Caco-2 (cell line): ENCODE data around the gene STK32B. TPM values are rescaled to one million over a fixed set of nuclear protein-coding genes. Genes with fewer than 3 reads are reported as not detected.

Experiments
- BruUV-seq: library from RNA; stranded (reverse); fragments of 400-500 nt; replicated peaks from 2 replicates; lab custom pipeline; 2021; lab: Mats Ljungman, UMichigan
- CTCF ChIA-PET: fragments of 300-600 bp; sonication (Branson Sonifier 250); formaldehyde crosslinking; loops from one replicate; lab custom pipeline; 2022; ENCODE audit warnings: antibody characterized with exemption; lab: Charles Lee
- POLR2A ChIA-PET: fragments of 300-600 bp; sonication (Branson Sonifier 250); formaldehyde crosslinking; loops from one replicate; lab custom pipeline; 2022; ENCODE audit warnings: antibody characterized with exemption; lab: Charles Lee
- DNase-seq, 2 experiments: peaks; one replicate each; pipeline versions ENCODE4 v3.0.0 to v3.0.0-alpha.2; 2020 to 2022
- H3K27me3 ChIP-seq: replicated peaks from 2 replicates; pipeline ENCODE4 v1.6.0; 2011; ENCODE audit warnings: low read length; ENCODE audit not compliant: control insufficient read depth, insufficient read depth
- H3K36me3 ChIP-seq: 2 replicates; pipeline ENCODE4 v1.5.1; 2011; ENCODE audit warnings: low read length; ENCODE audit not compliant: control insufficient read depth, insufficient read depth
- H3K4me1 ChIP-seq: fragments of 250-450 bp; sonication (Bioruptor Pico); 2 replicates; pipeline ENCODE4 v1.5.1; 2020; ENCODE audit warnings: mild to moderate bottlenecking
- H3K4me3 ChIP-seq: 2 replicates; pipeline ENCODE4 v1.5.1; 2011; ENCODE audit warnings: low read depth, mild to moderate bottlenecking, control low read depth, low read length
- H3K9me3 ChIP-seq: fragments of 250-450 bp; sonication (Bioruptor Pico); 2 replicates; pipeline ENCODE4 v1.5.1; 2020; ENCODE audit warnings: mild to moderate bottlenecking, moderate library complexity
- H3K27ac Mint-ChIP-seq: one replicate; pipeline ENCODE4 v1.8.0; 2022; ENCODE audit warnings: mixed read lengths; ENCODE audit not compliant: unreplicated experiment
- H3K27me3 Mint-ChIP-seq: one replicate; pipeline ENCODE4 v1.8.0; 2022; ENCODE audit warnings: mixed read lengths; ENCODE audit not compliant: insufficient read depth, unreplicated experiment
- H3K36me3 Mint-ChIP-seq: one replicate; pipeline ENCODE4 v1.8.0; 2022; ENCODE audit warnings: mild to moderate bottlenecking, mixed read lengths; ENCODE audit not compliant: insufficient read depth, unreplicated experiment
- H3K4me1 Mint-ChIP-seq: one replicate; pipeline ENCODE4 v1.8.0; 2022; ENCODE audit warnings: low read depth, mixed read lengths; ENCODE audit not compliant: unreplicated experiment
- H3K4me3 Mint-ChIP-seq: one replicate; pipeline ENCODE4 v1.8.0; 2022; ENCODE audit warnings: mild to moderate bottlenecking, moderate library complexity, mixed read lengths; ENCODE audit not compliant: unreplicated experiment
- H3K9me3 Mint-ChIP-seq: one replicate; pipeline ENCODE4 v1.8.0; 2022; ENCODE audit warnings: mixed read lengths; ENCODE audit not compliant: unreplicated experiment
- intact Hi-C: fragments of 100-400 bp; cut with micrococcal nuclease; formaldehyde crosslinking; loops from one replicate; pipeline ENCODE4 v1.10.0; 2022; ENCODE audit not compliant: unreplicated experiment
- total RNA-seq: library from RNA; stranded (reverse); gene quantifications from 2 replicates; pipeline ENCODE4 v1.2.3, GENCODE V29; 2022
- TF ChIP-seq, protein P1 (sequence below), 2 experiments: fragments of 200-600 bp in 1 of 2; IDR thresholded peaks; 1 replicate in 1 of 2; 2 replicates in 1 of 2; pipeline versions ENCODE4 v1.5.1 to v1.8.0; 2011 to 2022; ENCODE audit warnings: antibody characterized with exemption in 1 of 2, control low read depth in 1 of 2, inconsistent platforms in 1 of 2, low read depth in 1 of 2, low read length in 1 of 2, mild to moderate bottlenecking in 1 of 2, moderate library complexity in 1 of 2; ENCODE audit not compliant: insufficient read depth in 1 of 2, severe bottlenecking in 1 of 2, unreplicated experiment in 1 of 2

STK32B gene
- total RNA-seq, 1 experiment from 2014 or later = 11.2 TPM

DNA sequence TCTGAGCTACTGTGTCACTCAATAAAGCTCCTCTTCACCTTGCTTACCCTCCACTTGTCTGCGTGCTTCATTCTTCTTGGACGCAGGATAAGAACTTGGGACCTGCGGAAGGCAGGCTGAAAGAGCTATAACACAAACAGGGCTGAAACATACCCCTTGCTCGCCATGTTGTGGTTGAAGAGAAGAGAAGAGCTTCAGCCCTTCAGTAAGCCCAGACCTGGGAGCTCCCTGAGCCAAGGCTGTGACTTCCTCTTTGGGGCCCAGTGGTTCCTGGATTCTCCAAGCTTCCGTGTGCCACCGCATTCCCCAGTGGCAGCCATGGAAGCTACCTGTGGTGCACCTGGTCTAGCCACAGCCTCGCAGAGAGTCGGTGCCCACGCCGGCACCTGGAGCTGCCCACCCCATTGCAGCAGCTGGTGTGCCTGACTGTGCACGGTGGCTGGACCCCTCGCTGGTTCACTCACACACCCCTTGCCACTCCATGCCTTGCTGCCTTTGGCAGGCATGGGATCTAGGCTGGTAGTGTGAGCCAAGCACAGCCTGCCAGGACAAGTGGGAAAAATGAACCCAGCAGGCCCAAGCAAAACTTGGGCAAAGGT is 496.5 kb downstream of the STK32B start:
- Mint-ChIP-seq H3K36me3 (peaks cover under 1% of the 10 kb centered on the region), H3K4me3 (no peak overlapping the region), H3K9me3 (peaks cover 23% of the 10 kb centered on the region), H3K4me1 (no peaks in the 10 kb centered on the region), H3K27ac (no peak overlapping the region), H3K27me3 (peaks cover 3% of the 10 kb centered on the region)
- Histone ChIP-seq H3K36me3 (no peaks in the 10 kb centered on the region), H3K27me3 (no peaks in the 10 kb centered on the region), H3K4me1 (no peaks in the 10 kb centered on the region), H3K4me3 (no peak overlapping the region), H3K9me3 (no peaks in the 10 kb centered on the region)
- no TSS peak for BruUV-seq
- intact Hi-C loops = no loop called here
- TF ChIP-seq, protein P1, sequence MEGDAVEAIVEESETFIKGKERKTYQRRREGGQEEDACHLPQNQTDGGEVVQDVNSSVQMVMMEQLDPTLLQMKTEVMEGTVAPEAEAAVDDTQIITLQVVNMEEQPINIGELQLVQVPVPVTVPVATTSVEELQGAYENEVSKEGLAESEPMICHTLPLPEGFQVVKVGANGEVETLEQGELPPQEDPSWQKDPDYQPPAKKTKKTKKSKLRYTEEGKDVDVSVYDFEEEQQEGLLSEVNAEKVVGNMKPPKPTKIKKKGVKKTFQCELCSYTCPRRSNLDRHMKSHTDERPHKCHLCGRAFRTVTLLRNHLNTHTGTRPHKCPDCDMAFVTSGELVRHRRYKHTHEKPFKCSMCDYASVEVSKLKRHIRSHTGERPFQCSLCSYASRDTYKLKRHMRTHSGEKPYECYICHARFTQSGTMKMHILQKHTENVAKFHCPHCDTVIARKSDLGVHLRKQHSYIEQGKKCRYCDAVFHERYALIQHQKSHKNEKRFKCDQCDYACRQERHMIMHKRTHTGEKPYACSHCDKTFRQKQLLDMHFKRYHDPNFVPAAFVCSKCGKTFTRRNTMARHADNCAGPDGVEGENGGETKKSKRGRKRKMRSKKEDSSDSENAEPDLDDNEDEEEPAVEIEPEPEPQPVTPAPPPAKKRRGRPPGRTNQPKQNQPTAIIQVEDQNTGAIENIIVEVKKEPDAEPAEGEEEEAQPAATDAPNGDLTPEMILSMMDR (IDR thresholded peaks at IDR 0.05; ENCODE audit: insufficient read depth in 1 of 2, low read depth in 1 of 2, low read length in 1 of 2, severe bottlenecking in 1 of 2, unreplicated experiment in 1 of 2) = no peak
- CTCF ChIA-PET = no interaction called here
- POLR2A ChIA-PET = no interaction called here
- DNase-seq = no peak

Other genes starting within 250 kb of the STK32B start
- gene MSX1, start 191.8 kb upstream of the STK32B start, total RNA-seq = 30.0 and 35.1 TPM in 2 replicates
- gene CYTL1, start 32.0 kb upstream of the STK32B start, total RNA-seq = not detected in 2 replicates